HEK293 (cell line): ENCODE data around the gene SHMT2.

Source experiments
- HIC1 ChIP-seq: fragments of 450-650 bp; formaldehyde crosslinking; IDR thresholded peaks from 2 replicates; pipeline ENCODE4 v1.5.1; 2016; ENCODE audit warnings: missing biosample characterization, missing genetic modification characterization
- KLF10 ChIP-seq: fragments of 450-650 bp; IDR thresholded peaks from 2 replicates; pipeline ENCODE4 v1.5.1; 2018; ENCODE audit warnings: missing biosample characterization, mild to moderate bottlenecking, missing genetic modification characterization
- KLF17 ChIP-seq: fragments of 450-650 bp; formaldehyde crosslinking; IDR thresholded peaks from 2 replicates; pipeline ENCODE4 v1.5.1; 2016; ENCODE audit warnings: missing biosample characterization, missing genetic modification characterization
- MEIS1 ChIP-seq: sonication (generic); formaldehyde crosslinking; IDR thresholded peaks from 2 replicates; pipeline ENCODE4 v1.8.1; 2022; ENCODE audit warnings: missing genetic modification reagents, mild to moderate bottlenecking, borderline replicate concordance
- SCRT2 ChIP-seq: fragments of 450-650 bp; formaldehyde crosslinking; IDR thresholded peaks from 2 replicates; pipeline ENCODE4 v1.5.1; 2016; ENCODE audit warnings: missing biosample characterization, missing genetic modification characterization
- SP3 ChIP-seq: fragments of 450-650 bp; formaldehyde crosslinking; IDR thresholded peaks from 2 replicates; pipeline ENCODE4 v1.5.1; 2016; ENCODE audit warnings: missing biosample characterization, missing genetic modification characterization
- TSHZ1 ChIP-seq: fragments of 450-650 bp; formaldehyde crosslinking; IDR thresholded peaks from 2 replicates; pipeline ENCODE4 v1.5.1; 2016; ENCODE audit warnings: missing biosample characterization, missing genetic modification characterization, borderline replicate concordance
- YY1 ChIP-seq: fragments of 450-650 bp; formaldehyde crosslinking; IDR thresholded peaks from 2 replicates; pipeline ENCODE4 v1.5.1; 2018; ENCODE audit warnings: missing biosample characterization, missing genetic modification characterization
- YY2 ChIP-seq: fragments of 450-650 bp; formaldehyde crosslinking; IDR thresholded peaks from 2 replicates; pipeline ENCODE4 v1.5.1; 2016; ENCODE audit warnings: missing biosample characterization, missing genetic modification characterization
- ZBTB10 ChIP-seq: fragments of 450-650 bp; formaldehyde crosslinking; IDR thresholded peaks from 2 replicates; pipeline ENCODE4 v1.5.1; 2016; ENCODE audit warnings: missing biosample characterization, missing genetic modification characterization
- ZBTB21 ChIP-seq: fragments of 450-650 bp; formaldehyde crosslinking; IDR thresholded peaks from 2 replicates; pipeline ENCODE4 v1.5.1; 2017; ENCODE audit warnings: missing biosample characterization, missing genetic modification characterization
- ZBTB6 ChIP-seq: fragments of 450-650 bp; formaldehyde crosslinking; IDR thresholded peaks from 2 replicates; pipeline ENCODE4 v1.5.1; 2017; ENCODE audit warnings: missing biosample characterization, missing genetic modification characterization
- ZBTB7A ChIP-seq: fragments of 450-650 bp; formaldehyde crosslinking; IDR thresholded peaks from 2 replicates; pipeline ENCODE4 v1.5.1; 2016; ENCODE audit warnings: low read depth, missing biosample characterization, missing genetic modification characterization
- ZEB2 ChIP-seq: fragments of 450-650 bp; formaldehyde crosslinking; IDR thresholded peaks from 2 replicates; pipeline ENCODE4 v1.5.1; 2016; ENCODE audit warnings: missing biosample characterization, missing genetic modification characterization
- ZNF114 ChIP-seq: fragments of 450-650 bp; formaldehyde crosslinking; IDR thresholded peaks from 2 replicates; pipeline ENCODE4 v1.5.0; 2017; ENCODE audit warnings: missing biosample characterization, missing genetic modification characterization
- ZNF155 ChIP-seq: fragments of 450-650 bp; formaldehyde crosslinking; IDR thresholded peaks from 2 replicates; pipeline ENCODE4 v1.5.1; 2016; ENCODE audit warnings: missing biosample characterization, missing genetic modification characterization
- ZNF169 ChIP-seq: fragments of 450-650 bp; formaldehyde crosslinking; IDR thresholded peaks from 2 replicates; pipeline ENCODE4 v1.5.1; 2016; ENCODE audit warnings: missing biosample characterization, missing genetic modification characterization
- ZNF214 ChIP-seq: fragments of 450-650 bp; formaldehyde crosslinking; IDR thresholded peaks from 2 replicates; pipeline ENCODE4 v1.5.1; 2017; ENCODE audit warnings: missing biosample characterization, mild to moderate bottlenecking, missing genetic modification characterization, borderline replicate concordance
- ZNF292 ChIP-seq: fragments of 450-650 bp; formaldehyde crosslinking; IDR thresholded peaks from 2 replicates; pipeline ENCODE4 v1.5.1; 2016; ENCODE audit warnings: low read depth, missing biosample characterization, missing genetic modification characterization, borderline replicate concordance
- ZNF398 ChIP-seq: fragments of 450-650 bp; formaldehyde crosslinking; IDR thresholded peaks from 2 replicates; pipeline ENCODE4 v1.5.1; 2017; ENCODE audit warnings: missing biosample characterization, missing genetic modification characterization
- ZNF423 ChIP-seq: fragments of 450-650 bp; formaldehyde crosslinking; IDR thresholded peaks from 2 replicates; pipeline ENCODE4 v1.5.1; 2016; ENCODE audit warnings: missing biosample characterization, missing genetic modification characterization
- ZNF529 ChIP-seq: fragments of 450-650 bp; formaldehyde crosslinking; IDR thresholded peaks from 2 replicates; pipeline ENCODE4 v1.5.1; 2017; ENCODE audit warnings: missing genetic modification characterization, missing biosample characterization; ENCODE audit not compliant: insufficient replicate concordance
- ZNF610 ChIP-seq: fragments of 450-650 bp; formaldehyde crosslinking; IDR thresholded peaks from 2 replicates; pipeline ENCODE4 v1.5.1; 2016; ENCODE audit warnings: missing biosample characterization, missing genetic modification characterization, borderline replicate concordance
- ZNF624 ChIP-seq: fragments of 450-650 bp; formaldehyde crosslinking; IDR thresholded peaks from 2 replicates; pipeline ENCODE4 v1.5.1; 2017; ENCODE audit warnings: missing biosample characterization, missing genetic modification characterization
- ZNF785 ChIP-seq: fragments of 450-650 bp; formaldehyde crosslinking; IDR thresholded peaks from 2 replicates; pipeline ENCODE4 v1.5.1; 2016; ENCODE audit warnings: missing biosample characterization, missing genetic modification characterization

Gene SHMT2

GRCh38 chr12:57216014-57216911 is 13.2 kb upstream of the SHMT2 start, which contains the start of gene NXPH4 (continued):
- TF ChIP-seq ZBTB10 (tag by site-specific recombination): peak; percentile 52
- TF ChIP-seq ZNF169: no peak
- TF ChIP-seq SP3 (tag by site-specific recombination): peak; percentile 87
- no peak for TF ChIP-seq ZNF155 (tag by site-specific recombination)
- no peak; the same call in 1 of the 2 replicates for TF ChIP-seq HIC1 (tag by site-specific recombination)
- no peak for TF ChIP-seq ZNF624
- TF ChIP-seq ZNF292: no peak
- peak; percentile 86; the same call in 1 of the 2 replicates for TF ChIP-seq ZEB2 (tag by site-specific recombination)
- no peak for TF ChIP-seq ZNF398 (tag by site-specific recombination)
- no peak for TF ChIP-seq ZNF610 (tag by site-specific recombination)
- no peak for TF ChIP-seq YY2 (tag by site-specific recombination)
- no peak for TF ChIP-seq ZBTB6 (tag by site-specific recombination)
- TF ChIP-seq SCRT2 (tag by site-specific recombination): 0 out of 2 replicates have a peak, but pooled peaks have one; percentile 46
- no peak for TF ChIP-seq ZNF214 (tag by site-specific recombination)
- TF ChIP-seq YY1 (tag by site-specific recombination): no peak
- no peak for TF ChIP-seq ZBTB21 (tag by site-specific recombination)
- peak; percentile 52; the same call in 1 of the 2 replicates for TF ChIP-seq ZBTB7A
- no peak for TF ChIP-seq ZNF785 (tag by site-specific recombination)
- TF ChIP-seq ZNF114 (tag by site-specific recombination): no peak
- no peak for TF ChIP-seq ZNF529 (tag by site-specific recombination)
- no peak for TF ChIP-seq ZNF423 (tag by site-specific recombination)
- peak; percentile 93 for TF ChIP-seq KLF10 (tag by site-specific recombination)
- TF ChIP-seq TSHZ1 (tag by site-specific recombination): no peak
- TF ChIP-seq MEIS1 (CRISPR knock-in tag): no peak
- TF ChIP-seq KLF17 (tag by site-specific recombination): peak; percentile 73
